ENCODE measurements around the gene AGAP3.
"Not testable (repeated sequence)": the region's sequence is repeated elsewhere in the genome, so short reads cannot be mapped to it uniquely, and the experiment has no call there.

AGAP3 gene

DNA sequence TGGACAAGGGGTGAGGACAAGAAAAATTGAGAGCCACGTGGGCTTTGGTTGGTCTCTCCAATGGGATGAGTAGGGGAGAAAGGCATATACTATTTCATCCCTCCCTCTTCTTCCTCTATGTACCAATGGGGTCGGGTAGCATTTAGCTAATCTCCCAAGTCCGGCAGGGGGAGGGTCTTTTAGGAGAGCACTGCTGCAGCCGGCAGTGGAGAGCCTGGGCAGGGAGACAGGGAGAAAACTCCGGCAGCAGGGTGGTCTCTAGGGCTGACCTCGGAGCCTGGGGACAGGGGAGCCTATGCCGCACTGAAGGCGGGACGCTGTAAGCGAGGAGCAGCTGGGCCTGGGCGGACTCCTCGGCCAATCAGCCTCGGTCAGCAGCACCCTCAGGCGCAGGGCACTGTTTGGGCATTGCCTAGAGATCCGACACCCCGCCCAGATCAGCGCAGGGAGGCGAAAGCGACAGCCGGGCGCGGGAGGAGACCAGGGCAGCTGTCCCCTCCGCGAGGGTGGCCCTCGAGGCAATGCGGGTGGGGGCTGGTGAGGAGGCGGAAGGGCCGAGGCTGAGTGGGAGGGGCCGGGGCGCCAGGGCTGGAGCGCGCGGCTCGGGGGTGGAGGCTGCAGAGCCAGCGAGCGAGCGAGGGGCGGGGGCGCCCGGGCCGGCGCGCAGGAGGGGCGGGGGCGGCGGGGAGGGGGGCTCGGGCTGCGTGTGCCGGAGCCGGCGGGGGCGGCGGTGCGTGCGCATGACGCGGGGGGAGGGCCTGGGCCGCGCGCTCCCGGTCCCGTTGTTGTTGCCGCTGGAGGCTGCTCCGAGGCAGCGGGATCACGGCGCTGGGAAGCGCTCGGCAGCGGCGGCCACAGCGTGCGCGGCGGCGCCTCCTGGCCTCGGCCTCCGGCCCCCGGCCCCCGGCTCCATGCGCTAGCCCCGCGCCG lies at the start of gene AGAP3:
Gene AGAP3, plus strand, starts transcription at position 785 of the 930 bp plus-strand sequence. CDS start 267 bp downstream, outside the sequence.
- DNase-seq, result peak; percentile 42

DNA sequence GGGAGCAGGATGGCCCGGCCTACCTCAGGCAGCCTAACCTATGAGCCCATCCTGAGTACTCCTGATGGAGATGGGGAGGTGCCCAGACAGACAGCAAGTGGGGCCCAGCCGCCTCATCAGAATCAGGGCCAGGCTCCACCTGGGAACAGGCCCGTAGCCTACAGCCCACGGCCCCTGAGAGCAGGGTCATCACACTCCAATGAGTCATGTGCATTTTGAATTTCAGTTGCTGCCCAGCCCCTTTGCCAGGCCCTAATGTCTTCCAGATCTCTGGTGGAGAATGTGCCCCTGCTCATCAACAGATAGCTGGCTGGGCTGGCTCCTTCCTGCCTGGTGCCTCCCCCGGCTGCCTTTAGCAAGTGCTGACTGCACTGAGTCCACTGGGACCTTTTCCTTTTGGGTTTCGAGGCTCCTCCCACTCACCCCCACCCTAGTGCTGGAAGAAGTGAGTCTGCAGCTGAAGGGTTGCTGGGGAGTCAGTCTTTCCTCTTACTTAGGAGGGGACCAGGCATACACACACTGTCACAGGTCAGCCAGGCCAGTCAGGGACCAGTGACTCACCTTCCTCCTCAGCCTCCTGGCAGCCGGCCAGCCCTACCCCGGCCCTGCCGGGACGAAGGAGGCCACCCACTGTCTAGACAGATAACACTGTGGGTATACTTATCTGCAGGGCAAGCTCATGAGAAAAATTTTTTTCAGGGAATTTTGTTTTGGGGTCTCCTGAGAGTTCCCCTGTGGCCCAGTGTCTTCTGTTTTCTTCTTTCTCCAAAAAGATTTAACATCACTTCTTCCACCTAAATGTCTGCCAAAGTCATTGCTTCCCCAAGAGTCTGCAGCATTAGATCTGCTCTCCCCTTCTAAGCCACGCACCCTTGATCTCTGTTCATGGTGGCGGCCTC lies 47.1 kb upstream of the AGAP3 start:
- no peak for DNase-seq

DNA sequence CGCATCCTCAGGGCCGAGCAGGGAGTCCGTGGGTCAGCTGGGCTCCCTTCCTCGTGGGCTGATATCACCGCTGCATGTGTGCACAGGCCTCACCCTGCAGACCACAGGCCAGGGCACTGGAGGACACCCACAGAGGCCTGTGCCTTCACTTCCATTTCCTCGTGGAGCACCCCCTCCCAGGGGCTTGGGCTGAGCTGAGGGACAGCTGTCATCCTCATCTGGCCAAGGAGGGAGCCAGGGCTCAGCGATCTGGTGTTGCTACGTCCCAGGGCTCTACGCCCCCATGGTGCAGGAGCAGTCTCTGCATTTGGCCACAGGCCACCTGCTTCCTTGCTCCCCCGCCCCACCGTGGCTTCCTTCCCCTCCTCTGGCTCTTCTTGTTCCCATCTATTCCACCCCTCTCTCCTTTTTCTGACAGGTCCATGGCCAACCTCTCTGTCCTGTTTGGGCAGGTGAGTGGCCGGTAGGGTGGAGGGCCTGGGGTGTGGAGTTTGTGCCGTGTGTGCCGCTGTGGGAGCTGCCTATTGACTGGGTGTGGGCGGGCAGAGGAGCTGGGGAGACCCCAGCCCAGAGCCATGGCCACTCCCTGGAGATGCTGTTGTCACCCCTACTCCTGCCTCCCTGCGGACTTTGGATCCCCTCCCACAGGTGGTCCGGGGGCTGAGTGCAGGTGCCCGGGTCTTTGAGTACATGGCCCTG lies 46.3 kb upstream of the AGAP3 start:
- no peak for DNase-seq

DNA sequence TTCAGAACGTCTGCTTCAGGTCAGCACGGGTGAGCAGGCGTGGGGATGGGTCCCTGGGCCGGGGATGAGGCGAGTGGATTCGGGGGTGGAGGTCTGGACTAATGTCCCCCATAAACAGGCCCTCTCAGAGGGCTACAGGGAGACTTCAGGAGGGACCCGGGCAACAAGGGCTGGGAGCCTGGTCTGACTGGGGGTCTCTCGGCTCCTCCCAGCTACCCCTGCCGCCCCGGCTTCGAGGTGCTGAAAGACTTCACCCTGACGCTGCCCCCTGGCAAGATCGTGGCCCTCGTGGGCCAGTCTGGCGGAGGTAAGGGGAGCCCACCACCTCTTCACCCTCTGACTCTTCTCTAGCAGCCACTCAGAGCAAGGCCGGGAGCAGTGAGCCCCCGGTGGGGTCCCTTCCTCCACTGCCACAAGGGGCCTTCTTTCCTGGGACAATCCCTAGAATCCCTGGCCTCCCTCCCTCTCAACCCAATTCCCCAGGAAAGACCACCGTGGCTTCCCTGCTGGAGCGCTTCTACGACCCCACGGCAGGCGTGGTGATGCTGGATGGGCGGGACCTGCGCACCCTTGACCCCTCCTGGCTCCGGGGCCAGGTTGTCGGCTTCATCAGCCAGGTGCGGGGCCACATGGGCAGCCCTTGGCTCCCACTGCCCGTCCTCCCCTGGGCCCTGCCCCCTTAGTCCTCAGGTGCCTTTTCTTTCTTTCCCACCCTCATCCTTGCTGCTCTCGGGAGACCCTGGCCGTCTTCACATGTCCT lies 45.5 kb upstream of the AGAP3 start:
- DNase-seq, result no peak

DNA sequence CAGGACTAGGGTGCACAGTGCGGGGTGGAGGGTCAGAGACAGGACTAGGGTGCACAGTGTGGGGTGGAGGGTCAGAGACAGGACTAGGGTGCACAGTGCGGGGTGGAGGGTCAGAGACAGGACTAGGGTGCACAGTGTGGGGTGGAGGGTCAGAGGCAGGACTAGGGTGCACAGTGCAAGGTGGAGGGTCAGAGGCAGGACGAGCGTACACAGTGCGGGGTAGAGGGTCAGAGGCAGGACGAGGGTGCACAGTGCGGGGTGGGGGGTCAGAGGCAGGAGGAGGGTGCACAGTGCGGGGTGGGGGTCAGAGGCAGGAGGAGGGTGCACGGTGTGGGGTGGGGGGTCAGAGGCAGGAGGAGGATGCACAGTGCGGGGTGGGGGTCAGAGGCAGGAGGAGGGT lies 42.8 kb upstream of the AGAP3 start:
- not testable (repeated sequence) for DNase-seq

DNA sequence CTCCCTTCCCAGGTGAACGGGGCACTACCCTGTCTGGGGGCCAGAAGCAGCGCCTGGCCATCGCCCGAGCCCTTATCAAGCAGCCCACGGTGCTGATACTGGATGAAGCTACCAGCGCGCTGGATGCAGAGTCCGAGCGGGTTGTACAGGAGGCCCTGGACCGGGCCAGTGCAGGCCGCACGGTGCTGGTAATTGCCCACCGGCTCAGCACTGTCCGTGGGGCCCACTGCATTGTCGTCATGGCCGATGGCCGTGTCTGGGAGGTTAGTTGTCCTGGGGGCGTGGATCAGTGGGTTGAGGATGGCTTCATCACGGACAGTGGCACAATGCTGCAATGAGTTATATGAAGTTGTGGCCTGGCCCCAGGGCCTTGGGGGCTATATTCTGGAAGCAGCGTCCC lies 42.3 kb upstream of the AGAP3 start:
- DNase-seq, result no peak

DNA sequence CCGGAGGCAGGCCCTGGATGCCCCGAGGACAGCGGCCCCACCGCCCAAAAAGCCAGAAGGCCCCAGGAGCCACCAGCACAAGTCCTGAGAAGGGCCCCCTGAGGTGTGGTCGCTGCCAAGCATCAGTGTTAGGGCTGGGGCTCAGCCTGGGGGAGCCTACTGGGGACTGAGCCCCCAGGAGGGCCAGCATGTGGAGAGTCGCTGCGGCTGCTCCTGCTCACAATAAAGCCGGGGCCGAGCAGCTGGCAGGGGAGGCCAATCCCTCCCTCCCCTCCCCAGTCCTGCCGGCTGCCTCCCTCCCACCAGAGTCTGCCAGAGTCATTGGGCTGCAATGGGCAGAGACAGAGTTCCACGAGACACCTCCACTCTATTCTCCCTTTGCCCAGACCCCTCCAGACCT lies 41.0 kb upstream of the AGAP3 start:
- DNase-seq, result no peak

DNA sequence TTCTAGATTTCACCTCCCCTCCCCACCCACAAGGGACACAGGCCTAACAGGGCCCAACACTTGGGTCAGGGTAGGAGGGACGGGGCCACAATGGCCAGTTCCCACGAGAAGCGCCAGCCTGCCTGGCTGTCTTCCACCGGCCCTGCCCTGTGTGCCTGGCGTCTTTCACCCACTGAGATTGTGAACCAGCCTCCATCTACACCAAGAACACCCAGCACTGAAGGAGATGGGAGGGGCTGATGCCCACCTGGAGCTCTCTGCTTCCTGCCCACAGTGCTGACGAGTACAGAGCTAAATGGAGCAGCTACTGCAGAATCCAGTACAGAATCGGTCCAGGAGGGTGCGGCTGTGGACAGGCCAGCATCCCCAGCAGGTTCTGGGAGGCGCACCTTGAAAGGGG lies 40.3 kb upstream of the AGAP3 start:
- DNase-seq, result no peak

DNA sequence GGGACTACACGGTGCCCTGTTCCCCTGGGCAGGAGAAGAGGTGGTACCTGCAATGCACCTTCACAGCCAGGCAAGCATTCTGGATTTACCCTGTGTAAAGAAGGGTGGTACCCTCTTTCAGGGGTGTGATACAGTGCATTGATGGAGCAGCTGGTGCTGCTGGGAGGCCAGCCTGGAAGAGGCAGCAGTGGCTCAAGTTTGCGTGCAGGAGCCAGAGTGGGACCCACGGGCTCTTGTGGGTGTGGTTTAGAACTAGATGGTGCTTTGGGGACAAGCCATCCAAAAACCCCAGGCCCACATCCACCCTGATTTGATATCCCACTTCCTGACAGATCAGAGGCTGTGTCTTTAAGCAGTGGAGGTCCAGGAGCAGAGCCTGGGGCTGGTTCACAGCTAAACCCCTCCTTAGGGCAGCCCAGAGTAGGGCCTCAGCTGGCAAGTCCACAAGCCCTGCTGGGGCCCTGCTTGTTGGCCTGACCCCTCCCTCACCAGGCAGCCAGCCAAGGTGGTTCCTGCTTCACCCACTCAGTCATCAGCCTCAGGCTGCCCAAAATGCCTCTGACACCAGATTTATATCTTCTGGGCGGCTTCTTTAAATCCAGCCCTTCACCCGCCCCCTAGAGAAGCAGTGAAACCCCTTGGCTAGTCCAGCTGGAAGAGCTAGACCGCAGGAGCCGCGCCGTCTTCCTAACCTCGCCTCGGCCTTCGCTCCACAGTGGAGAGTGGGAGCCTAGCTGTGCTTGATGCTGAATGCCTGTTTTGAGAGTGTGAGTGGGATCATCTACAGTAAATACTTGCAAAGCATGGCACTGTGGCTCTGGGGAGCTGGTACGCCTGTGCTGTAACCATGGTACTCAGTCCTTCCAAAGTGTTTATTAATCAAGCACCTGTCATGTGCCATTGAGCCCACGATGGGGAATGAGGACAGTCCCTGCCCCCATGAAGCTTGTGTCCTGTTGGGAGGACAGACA lies 39.4 kb upstream of the AGAP3 start:
- DNase-seq, result no peak

DNA sequence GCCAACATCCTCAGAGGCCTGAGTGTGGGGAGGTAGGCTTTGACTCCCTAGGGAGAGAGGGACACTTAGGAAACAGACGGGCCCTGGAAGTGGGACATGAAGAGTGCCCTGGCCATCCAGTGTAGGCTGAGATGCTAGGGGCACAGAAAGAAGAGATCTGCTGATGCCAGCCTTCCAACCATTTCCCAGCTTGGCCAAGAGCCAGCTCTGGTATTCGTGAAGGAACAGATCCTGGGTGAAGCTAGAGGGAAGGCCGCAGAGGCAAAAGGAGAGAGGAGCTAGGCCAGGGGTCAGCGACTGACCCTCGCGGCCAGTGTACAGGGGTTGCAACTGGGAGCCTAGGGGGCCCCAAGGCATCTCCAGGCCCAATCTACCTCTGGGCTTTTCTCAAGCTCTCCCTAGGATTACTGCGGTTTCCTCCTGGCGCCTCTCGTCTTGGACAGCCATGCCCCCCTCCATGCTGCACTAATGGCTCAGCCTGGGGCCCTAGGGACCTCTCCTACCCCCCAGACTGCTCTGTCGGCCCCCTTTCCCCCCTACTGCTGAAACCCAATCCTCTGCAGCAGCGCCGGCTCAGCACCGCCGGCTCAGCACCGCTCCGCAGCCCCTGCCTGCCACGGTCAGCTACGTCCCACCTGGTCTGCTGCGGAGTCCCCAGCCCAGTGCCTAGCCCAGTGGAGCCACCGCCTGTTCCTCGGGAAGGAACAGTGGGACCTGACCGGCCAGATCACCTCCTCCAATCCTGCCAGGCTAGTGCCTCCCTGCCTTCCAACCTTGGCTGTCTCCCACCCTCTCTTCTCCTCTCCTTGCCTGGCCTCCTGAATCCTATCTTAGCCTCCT lies 38.1 kb upstream of the AGAP3 start, which contains the start of gene ASIC3:
Gene ASIC3, plus strand, starts transcription at position 556 of the 840 bp plus-strand sequence. CDS start 355 bp downstream, outside the sequence.
- no peak for DNase-seq

DNA sequence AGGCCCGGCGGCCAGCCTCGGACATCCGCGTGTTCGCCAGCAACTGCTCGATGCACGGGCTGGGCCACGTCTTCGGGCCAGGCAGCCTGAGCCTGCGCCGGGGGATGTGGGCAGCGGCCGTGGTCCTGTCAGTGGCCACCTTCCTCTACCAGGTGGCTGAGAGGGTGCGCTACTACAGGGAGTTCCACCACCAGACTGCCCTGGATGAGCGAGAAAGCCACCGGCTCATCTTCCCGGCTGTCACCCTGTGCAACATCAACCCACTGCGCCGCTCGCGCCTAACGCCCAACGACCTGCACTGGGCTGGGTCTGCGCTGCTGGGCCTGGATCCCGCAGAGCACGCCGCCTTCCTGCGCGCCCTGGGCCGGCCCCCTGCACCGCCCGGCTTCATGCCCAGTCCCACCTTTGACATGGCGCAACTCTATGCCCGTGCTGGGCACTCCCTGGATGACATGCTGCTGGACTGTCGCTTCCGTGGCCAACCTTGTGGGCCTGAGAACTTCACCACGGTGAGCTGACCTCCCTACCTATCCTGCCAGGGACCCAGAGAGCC lies 37.3 kb upstream of the AGAP3 start:
- DNase-seq, result no peak

DNA sequence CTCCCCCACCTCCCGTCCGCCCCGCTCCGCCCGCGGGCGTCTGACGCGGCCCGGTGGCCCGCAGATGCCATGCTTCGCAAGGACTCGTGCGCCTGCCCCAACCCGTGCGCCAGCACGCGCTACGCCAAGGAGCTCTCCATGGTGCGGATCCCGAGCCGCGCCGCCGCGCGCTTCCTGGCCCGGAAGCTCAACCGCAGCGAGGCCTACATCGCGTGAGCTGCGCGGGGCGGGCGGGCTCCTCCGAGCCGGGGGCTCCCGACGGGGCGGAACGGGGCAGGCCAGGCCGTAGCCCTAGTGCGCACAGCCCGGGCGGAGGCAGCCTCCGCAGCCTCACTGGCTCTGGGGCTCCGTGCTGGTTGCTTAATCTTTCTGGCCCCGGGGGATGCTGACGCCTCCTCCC lies 35.2 kb upstream of the AGAP3 start:
- no peak for DNase-seq

DNA sequence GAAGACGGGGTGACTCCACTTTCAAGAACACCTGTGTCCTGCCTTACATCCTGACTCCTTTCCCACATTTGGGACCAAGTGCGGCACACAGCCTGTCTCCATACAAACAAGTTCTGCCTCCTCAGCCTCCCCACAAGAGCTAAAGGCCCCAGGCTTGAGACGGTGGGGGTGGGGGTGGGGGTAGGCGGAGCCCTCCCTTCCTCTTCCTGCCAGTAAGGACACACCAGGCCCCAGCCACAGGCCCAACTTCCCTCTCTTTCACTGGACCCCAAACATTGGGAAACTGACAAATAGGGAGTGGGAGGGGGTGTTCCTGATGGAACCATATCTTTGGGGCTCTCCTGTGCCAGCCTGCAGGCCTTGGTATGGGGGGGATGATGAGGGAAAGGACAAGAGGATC lies 33.2 kb upstream of the AGAP3 start:
- DNase-seq, result no peak

DNA sequence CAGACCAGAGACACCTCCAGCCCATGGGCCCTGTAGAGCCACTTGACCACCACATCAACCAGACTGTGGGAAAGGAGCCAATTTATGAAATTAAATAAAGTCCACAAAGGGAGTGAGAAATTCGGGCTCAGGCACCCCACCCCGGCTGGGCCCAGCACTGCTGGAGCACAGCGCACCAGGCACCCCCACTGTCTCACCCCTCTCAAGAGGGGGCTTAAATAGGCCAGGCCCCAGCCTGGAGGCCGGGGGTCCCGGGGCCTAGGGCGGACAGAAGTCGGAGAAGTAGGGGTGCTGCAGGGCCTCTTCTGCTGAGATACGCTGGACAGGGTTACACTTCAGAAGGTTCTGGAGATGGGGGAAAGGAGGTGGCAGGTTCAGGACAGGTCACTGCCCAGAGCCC lies 32.5 kb upstream of the AGAP3 start:
- DNase-seq, result no peak

DNA sequence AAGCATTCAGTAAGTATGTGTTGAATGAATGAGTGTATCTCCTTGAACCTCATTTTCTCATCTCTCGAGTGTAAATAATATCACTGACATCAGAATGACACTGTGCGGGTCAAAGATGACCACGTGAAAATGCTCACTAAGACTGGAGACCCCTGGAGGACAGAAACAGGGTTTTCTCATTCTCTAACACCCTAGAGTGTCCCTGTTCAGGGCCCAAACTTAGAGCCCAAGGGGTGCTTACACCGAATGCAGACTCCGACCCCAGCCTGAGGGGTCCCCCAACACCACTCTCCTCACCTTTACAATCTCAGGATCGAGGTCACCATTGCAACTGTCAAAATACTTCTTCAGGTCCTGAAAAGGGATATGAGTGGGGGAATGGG lies 30.0 kb upstream of the AGAP3 start:
- DNase-seq, result no peak

DNA sequence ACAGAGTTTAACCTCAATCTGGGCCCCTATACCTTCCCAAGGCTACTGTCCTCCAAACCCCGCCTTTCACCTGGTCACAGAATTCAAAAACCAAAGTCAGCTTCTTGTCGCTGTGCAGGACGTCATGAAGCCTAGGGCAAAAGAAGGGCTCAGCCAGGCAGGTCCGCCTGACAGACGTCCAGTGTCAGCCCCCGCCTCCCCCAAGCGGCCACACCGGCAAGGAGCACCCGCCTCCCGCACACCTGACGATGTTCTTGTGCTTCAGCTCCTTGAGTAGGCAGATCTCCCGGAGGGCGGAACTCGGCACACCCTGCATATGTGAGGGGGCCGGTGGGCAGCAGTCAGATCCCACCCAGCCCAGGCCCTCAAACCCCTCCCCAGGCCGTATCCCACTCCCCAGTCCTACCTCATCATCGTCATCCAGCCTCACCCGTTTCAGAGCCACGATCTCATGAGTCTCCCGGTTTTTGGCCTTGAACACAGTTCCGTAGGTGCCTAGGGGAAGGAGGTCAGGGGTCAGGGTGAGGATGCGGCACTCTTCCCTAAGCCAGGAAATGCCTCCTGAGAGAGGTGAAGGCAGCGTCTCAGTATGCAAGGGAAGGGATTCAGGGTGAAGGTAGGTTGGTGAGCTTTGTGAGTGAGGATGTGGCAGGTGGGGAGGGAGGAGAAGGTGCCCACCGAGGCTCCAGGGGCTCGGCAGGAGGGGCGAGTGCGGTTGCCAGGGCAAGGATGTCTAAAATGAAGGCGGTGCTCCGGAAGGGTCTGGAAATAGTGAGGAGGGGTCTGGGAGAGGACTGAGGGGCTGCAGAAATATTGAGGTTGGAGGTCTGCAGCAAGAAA lies 29.4 kb upstream of the AGAP3 start:
- DNase-seq, result no peak

DNA sequence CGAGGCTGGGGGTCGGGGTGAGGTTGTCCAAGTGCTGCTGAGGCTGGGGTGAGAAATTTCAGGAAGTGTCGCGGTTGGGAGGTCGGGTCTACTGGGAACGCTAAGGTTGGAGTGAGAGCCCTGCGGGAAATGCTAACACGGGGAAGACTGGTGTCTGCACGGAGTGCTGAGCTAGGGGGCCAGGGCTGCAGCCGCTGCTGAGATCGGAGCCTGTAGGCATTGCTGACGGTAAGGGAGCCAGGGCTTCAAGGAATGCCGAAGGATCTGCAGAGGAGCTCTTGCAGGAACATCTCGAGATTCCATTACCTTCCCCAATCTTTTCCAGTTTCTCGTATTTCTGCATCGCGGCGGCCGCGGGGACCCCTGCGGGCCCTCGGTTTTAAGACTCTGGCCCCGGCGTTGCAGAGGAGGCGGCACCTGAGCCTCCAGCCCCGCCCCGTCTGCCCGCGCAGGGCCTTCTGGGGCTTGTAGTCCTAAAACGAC lies 28.7 kb upstream of the AGAP3 start, which contains the start of gene CDK5:
Gene CDK5, minus strand, starts transcription at position 392 of the 483 bp plus-strand sequence. Its CDS starts 49 bp downstream, at position 343.
- DNase-seq, result no peak

Data from cortex of kidney (tissue), 1 donor.